GM12872 (cell line): ENCODE data around the gene CD300H.

ENCODE experiments used
- CTCF ChIP-seq: IDR thresholded peaks from 3 replicates; pipeline ENCODE4 v1.5.1; 2011; ENCODE audit warnings: low read depth, mild to moderate bottlenecking, low read length, moderate library complexity; ENCODE audit not compliant: insufficient read depth

CD300H gene

GRCh38 chr17:74514632-74515334 is 52.5 kb downstream of the CD300H start:
- TF ChIP-seq CTCF, result no peak

GRCh38 chr17:74513987-74514631 is 53.2 kb downstream of the CD300H start:
- no peak for TF ChIP-seq CTCF

GRCh38 chr17:74512624-74513091 is 54.7 kb downstream of the CD300H start:
- TF ChIP-seq CTCF, result no peak

- TF ChIP-seq CTCF, result no peak
Measured at GRCh38 chr17:74512036-74512435, 55.3 kb downstream of the CD300H start.
